ENCODE measurements around the gene C16orf87. TPM values are rescaled to one million over a fixed set of nuclear protein-coding genes. Genes with fewer than 3 reads are reported as not detected.

Gene C16orf87
- total RNA-seq, 1 experiment from 2014 or later: 18.6 TPM

DNA sequence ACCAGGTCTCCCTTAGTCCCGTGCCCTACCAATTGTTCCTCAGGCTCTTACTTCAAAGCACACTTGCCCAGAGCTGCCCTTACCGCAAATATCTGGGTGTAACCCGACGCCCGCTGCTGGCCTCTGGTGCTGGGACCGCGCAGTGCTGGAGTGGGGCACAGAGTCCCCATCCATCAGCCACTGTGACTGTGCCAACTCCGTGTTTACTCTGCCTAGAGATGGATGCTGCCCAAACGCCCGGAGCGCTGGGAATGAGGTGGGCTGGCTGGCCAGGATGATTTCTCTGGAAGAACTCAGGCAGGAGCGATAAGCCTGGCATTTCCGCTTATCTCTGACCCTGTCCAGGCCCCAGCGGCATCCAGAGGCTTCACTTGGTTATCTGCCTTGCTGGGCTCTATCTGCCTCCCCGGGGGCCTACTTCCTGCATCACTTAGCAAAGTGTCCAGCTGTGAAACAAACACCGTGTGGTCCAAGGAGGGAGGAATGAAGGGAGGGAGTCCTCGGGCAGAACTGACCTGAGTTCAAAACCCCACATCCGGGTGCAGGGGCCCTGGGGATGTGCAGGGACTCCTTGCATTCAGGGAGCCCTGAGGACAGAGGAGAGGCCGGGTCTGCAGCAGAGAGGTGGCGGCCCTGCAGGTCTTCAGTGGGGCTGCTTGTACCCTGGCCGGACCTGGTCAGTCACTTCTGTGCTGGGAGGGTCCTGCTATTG, 73.5 kb downstream of the C16orf87 start:
- DNase-seq (ENCODE audit: low spot score): peak; percentile 77

DNA sequence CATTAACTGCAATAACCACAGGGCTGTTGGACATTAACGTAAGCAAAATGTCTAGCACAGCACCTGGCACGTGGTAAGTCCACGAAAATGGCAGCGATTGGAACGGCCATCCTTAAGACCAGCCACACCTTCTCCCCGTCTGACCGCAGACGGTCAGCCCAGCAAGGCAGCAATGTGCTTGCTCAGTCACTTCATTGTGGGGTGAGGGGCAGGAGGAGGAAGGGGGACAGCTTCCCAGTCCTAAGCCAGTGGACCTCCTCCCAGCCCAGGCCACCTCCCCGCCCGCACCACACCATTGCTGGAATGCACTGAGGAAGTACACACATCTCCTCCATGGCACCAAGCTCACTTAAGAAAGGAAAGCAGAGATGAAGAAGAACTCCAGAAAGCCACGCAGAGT, 74.2 kb downstream of the C16orf87 start:
- no peak for DNase-seq (ENCODE audit: low spot score)

DNA sequence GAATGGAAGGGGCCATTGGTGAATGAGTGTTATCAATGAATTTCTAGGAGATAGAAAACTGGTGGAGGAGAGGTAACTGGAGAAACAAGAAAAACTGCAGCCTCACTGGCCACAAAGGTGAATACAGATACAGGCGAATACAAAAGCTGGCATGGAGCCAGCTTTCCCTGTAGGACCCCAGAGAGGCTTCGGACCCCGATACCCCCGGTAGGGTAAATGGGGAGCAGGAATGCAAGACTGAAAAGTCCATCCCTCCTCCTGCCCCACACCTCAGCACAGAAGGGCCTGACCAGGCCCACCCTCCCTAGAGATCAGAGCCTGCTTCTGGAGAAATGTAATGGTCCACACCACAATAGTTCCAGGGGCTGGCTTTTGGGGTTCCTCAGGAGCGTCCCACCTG, 78.0 kb downstream of the C16orf87 start:
- DNase-seq (ENCODE audit: low spot score): no peak

DNA sequence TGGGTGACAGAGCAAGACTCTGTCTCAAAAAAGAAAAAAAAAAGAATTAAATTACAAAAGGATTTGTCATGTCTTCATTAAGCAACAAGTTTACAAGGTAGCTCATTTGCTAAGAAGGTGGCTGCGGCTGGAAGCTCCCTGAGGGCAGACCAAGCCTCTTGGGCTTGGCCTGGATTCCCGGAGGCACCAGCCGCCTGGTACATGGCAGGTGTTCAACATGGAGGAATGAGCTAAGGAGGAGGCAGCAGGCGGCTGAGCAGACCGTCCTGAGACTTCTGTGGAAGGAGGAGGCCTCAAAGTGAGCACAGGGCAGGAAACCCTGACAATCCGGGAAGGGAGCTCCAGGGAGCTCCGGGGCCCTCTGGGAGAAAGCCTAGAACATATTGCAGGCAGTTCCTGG, 79.6 kb downstream of the C16orf87 start:
- DNase-seq (ENCODE audit: low spot score): no peak

DNA sequence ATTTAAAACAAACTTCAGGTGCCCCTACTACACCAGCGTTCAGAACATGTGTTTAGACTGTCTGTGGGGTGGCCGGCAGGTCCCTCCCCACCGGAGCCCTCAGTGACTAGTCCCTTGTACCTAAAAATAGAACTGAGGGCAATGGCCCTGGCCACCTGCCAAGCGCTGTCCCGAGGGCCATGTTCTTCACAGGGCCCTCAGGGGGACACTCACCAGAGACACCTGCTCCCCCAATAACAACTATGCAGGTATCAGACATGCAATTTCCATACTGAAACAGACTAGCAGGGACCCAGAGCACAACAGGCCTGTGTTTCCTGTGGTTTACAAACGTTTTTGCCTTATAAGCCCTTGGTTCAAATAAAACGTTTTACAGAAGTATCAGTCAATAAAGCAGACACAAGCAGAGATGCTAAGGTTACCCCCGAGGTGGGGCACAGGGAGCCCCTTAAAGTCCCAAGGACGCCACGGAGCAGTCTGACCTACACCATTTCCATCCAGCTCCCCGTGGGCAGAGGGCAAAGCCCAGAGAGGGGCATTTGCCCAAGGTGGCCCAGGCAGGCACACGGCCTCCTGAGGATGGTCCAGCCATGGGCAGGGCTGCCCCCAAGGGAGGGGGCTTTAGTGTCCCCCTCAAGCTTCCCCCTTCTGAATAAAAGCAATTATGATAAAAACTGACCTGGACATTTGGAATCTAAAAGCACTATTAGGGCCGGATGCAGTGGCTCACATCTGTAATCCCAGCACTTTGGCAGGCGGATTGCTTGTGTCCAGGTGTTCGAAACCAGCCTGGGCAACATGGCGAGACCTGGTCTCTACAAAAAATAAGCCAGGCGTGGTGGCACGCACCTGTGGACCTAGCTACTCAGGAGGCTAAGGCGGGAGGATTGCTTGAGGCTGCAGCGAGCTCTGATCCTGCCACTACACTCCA, 81.9 kb downstream of the C16orf87 start:
- DNase-seq (ENCODE audit: low spot score): no peak

DNA sequence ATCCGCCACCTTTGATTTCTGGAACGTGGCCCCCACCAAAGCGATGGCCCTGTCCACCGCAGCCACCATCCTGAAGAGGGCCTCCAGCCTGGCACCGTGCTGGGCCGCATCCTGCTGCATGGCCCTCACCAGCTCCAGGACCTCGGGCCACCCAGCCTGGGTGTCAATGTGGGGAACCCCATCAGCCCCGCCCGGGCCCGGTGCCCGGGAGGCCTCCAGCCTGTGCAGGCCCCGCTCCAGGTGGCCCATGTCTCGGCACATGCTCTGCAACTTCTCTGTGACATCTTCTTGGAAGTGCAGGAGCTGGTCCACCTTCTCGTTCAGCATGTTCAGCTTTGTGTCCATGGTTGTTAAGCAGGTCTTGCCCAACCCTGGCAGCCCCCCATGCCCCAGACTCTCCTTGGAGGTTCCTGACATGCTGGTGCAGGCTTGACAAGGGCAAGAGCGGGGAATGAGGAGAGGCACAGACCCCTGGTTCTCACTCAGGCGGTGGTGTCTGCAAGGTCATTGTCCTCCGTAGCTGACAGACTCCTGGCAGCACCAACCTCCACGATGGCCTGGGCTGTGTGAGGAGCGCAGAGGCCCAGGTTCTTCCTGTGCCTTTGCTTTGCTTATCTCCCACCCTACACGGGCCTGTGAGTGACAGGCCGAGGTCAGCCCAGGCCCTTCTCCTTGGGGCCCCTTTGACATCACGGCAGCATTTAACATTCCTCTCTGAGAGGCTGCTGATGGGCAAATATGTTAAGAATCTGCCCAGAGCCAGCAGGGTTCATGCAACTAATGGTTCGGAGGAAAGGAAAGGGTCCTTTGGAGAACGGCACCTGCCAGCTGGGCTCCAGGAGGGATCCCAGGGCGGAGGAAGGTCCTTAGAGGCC, 83.0 kb downstream of the C16orf87 start, which contains the start of gene MYLK3:
MYLK3 (minus strand) TSS at position 568 of the 875 bp plus-strand sequence; CDS start at position 417, 151 bp downstream.
- DNase-seq (ENCODE audit: low spot score): no peak

DNA sequence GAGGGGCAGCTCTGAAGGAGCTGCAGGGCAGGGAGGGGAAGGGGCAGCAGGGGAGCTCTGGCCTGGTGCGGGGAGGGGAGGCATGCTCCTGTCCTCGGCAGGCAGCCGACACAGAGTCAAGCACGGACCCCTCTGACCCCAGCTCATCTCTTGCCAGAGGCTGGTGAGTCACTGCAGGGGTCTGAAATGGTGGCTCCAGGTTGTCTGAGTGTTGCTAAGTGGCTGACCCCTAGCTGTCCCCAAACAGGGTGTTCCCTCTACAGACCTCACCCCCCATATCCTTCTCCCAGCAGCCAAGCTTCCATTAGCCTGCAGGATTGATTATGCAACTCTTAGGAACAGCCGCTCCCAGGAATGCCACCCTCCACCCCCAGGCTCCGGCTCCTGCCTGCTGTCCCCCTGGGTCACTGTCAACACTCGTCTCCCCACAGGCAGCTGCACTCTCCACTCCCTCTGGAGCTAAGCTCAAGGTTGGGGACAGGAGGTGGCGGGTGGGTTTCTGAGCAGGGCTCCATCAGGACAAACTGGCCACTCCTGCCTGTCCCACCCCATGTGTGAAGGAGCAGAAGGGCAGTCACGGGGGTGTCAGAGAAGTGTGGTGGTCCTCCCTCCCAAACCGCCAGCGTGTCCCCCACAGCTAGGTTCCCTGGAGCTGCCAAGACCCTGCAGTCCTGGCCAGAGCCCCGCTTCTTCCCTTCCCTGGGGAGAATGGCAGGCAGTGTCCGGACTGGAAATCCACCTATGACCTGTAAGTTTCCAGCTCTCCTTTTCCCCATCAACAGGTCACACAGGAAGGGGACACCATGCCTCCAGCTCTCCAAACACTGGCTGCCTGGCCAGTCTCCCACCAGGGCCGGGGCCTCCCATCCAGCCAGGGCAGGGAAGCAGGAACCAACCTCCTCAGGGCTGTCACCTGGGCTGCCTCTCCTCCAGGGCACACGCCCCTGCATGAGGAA, 83.9 kb downstream of the C16orf87 start:
- no peak for DNase-seq (ENCODE audit: low spot score)

Other genes with a start within 250 kb of the C16orf87 start
- 66.0 and 68.8 TPM in 2 replicates for gene SHCBP1, start 209.8 kb downstream of the C16orf87 start, total RNA-seq (2014; rRNA removed; shearing (Covaris generic))
- gene VPS35, start 142.0 kb downstream of the C16orf87 start, total RNA-seq (2014; rRNA removed; shearing (Covaris generic)): 178 and 289 TPM in 2 replicates
- gene ORC6, start 141.5 kb downstream of the C16orf87 start, total RNA-seq (2014; rRNA removed; shearing (Covaris generic)): 65.1 and 72.3 TPM in 2 replicates
- gene MYLK3, start 82.8 kb downstream of the C16orf87 start, total RNA-seq (2014; rRNA removed; shearing (Covaris generic)): 0.69 and 1.00 TPM in 2 replicates
- gene GPT2, start 53.2 kb upstream of the C16orf87 start, total RNA-seq (2014; rRNA removed; shearing (Covaris generic)): 17.3 and 17.6 TPM in 2 replicates
- gene DNAJA2, start 142.5 kb upstream of the C16orf87 start, total RNA-seq (2014; rRNA removed; shearing (Covaris generic)): 125 and 139 TPM in 2 replicates

Data from A172 (cell line).